OCI-LY1 (cell line): ENCODE results near the gene ZNF605.

Experiments
- H2AFZ ChIP-seq: fragments of 200-600 bp; sonication (generic), shearing (Covaris generic); 2 replicates; pipeline ENCODE4 v1.6.0; 2014; ENCODE audit warnings: antibody characterized with exemption, mild to moderate bottlenecking, low read length
- H3F3A ChIP-seq: fragments of 200-600 bp; sonication (generic), shearing (Covaris generic); 2 replicates; pipeline ENCODE4 v1.6.0; 2014; ENCODE audit warnings: mild to moderate bottlenecking, antibody characterized with exemption, low read length, moderate library complexity; ENCODE audit not compliant: insufficient read depth
- H3K27ac ChIP-seq: fragments of 200-600 bp; sonication (generic); 2 replicates; pipeline ENCODE4 v1.5.1; 2014; ENCODE audit warnings: low read length, mixed run types, mild to moderate bottlenecking, low read depth; ENCODE audit not compliant: poor library complexity, severe bottlenecking
- H3K27me3 ChIP-seq: fragments of 200-600 bp; sonication (generic); 2 replicates; pipeline ENCODE4 v1.6.0; 2014; ENCODE audit warnings: antibody characterized with exemption, mild to moderate bottlenecking, low read length, moderate library complexity; ENCODE audit not compliant: insufficient read depth
- H3K36me3 ChIP-seq: fragments of 200-600 bp; sonication (generic); 2 replicates; pipeline ENCODE4 v1.6.1; 2014; ENCODE audit warnings: mild to moderate bottlenecking, antibody characterized with exemption, low read length, moderate library complexity, mixed read lengths; ENCODE audit not compliant: insufficient read depth
- H3K4me1 ChIP-seq: fragments of 200-600 bp; sonication (generic); 2 replicates; pipeline ENCODE4 v1.5.1; 2014; ENCODE audit warnings: mild to moderate bottlenecking, low read length, moderate library complexity; ENCODE audit not compliant: insufficient read depth, severe bottlenecking
- H3K4me2 ChIP-seq: fragments of 200-600 bp; sonication (generic), shearing (Covaris generic); 2 replicates; pipeline ENCODE4 v1.6.1; 2014; ENCODE audit warnings: low read length
- H3K4me3 ChIP-seq: fragments of 200-600 bp; sonication (generic); 2 replicates; pipeline ENCODE4 v1.5.1; 2014; ENCODE audit warnings: low read length, low read depth, mild to moderate bottlenecking, mixed read lengths; ENCODE audit not compliant: poor library complexity, severe bottlenecking
- H3K79me2 ChIP-seq: fragments of 200-600 bp; shearing (Covaris generic); 2 replicates; pipeline ENCODE4 v1.6.1; 2016; ENCODE audit warnings: mixed run types, low read length, mixed read lengths; ENCODE audit not compliant: insufficient read depth
- H3K9ac ChIP-seq: fragments of 200-600 bp; sonication (generic), shearing (Covaris generic); 2 replicates; pipeline ENCODE4 v1.6.1; 2014; ENCODE audit warnings: mild to moderate bottlenecking, low read length, mixed read lengths
- H3K9me2 ChIP-seq: fragments of 200-600 bp; sonication (generic), shearing (Covaris generic); 2 replicates; pipeline ENCODE4 v1.6.1; 2014; ENCODE audit warnings: low read depth, mild to moderate bottlenecking, low read length, mixed read lengths
- H3K9me3 ChIP-seq: fragments of 200-600 bp; shearing (Covaris generic); 2 replicates; pipeline ENCODE4 v1.6.1; 2014; ENCODE audit warnings: low read length, mixed read lengths
- H4K20me1 ChIP-seq: fragments of 200-600 bp; sonication (generic), shearing (Covaris generic); 2 replicates; pipeline ENCODE4 v1.6.0; 2016; ENCODE audit warnings: mild to moderate bottlenecking, low read length; ENCODE audit not compliant: insufficient read depth
- CTCF ChIP-seq: fragments of 200-600 bp; sonication (generic), shearing (Covaris generic); IDR thresholded peaks from 2 replicates; pipeline ENCODE4 v1.5.1; 2017; ENCODE audit warnings: mild to moderate bottlenecking, antibody characterized with exemption, low read length, moderate library complexity, mixed read lengths
- EZH2 ChIP-seq: fragments of 200-600 bp; sonication (generic), shearing (Covaris generic); IDR thresholded peaks from 2 replicates; pipeline ENCODE4 v1.8.0; 2017; ENCODE audit warnings: borderline replicate concordance, mixed run types, mild to moderate bottlenecking, antibody characterized with exemption, low read length, moderate library complexity, mixed read lengths

The ZNF605 gene

GRCh38 chr12:132921685-132922084, 34.4 kb downstream of the ZNF605 start:
- no peak overlapping the region for H3K4me2 ChIP-seq
- no peak overlapping the region for H3K9ac ChIP-seq
- H3K4me1 ChIP-seq, result no peaks in the 10 kb centered on the region
- H2AFZ ChIP-seq, result no peak overlapping the region
- no peak overlapping the region for H3K27ac ChIP-seq
- no peaks in the 10 kb centered on the region for H3K79me2 ChIP-seq
- H3K9me2 ChIP-seq, result no peaks in the 10 kb centered on the region
- peaks cover 6% of the 10 kb centered on the region for H3K36me3 ChIP-seq
- peaks cover 61% of the 10 kb centered on the region for H3K9me3 ChIP-seq
- TF ChIP-seq EZH2, result no peak
- TF ChIP-seq CTCF, result peak; percentile 27; the same call in 1 of the 2 replicates
- H3F3A ChIP-seq, result no peaks in the 10 kb centered on the region
- H4K20me1 ChIP-seq, result no peaks in the 10 kb centered on the region
- no peaks in the 10 kb centered on the region for H3K27me3 ChIP-seq
- H3K4me3 ChIP-seq, result no peak overlapping the region

- no peaks in the 10 kb centered on the region for H4K20me1 ChIP-seq
- TF ChIP-seq CTCF, result no peak
- no peak for TF ChIP-seq EZH2
- peaks cover 33% of the 10 kb centered on the region for H3K9me3 ChIP-seq
- H3K4me1 ChIP-seq, result no peaks in the 10 kb centered on the region
- H3K9me2 ChIP-seq, result no peaks in the 10 kb centered on the region
- no peak overlapping the region for H3K9ac ChIP-seq
- no peak overlapping the region for H3K27ac ChIP-seq
- no peaks in the 10 kb centered on the region for H3K27me3 ChIP-seq
- no peak overlapping the region for H2AFZ ChIP-seq
- H3K4me2 ChIP-seq, result no peak overlapping the region
- H3K4me3 ChIP-seq, result no peak overlapping the region
- no peaks in the 10 kb centered on the region for H3K79me2 ChIP-seq
- no peaks in the 10 kb centered on the region for H3F3A ChIP-seq
- no peaks in the 10 kb centered on the region for H3K36me3 ChIP-seq
Measured at GRCh38 chr12:132918680-132919079, 37.4 kb downstream of the ZNF605 start.

- H3K27ac ChIP-seq, result no peak overlapping the region
- H2AFZ ChIP-seq, result no peak overlapping the region
- 0 out of 2 replicates have a peak, but pooled peaks cover 3% of the 10 kb centered on the region for H3K9me3 ChIP-seq
- no peaks in the 10 kb centered on the region for H3K27me3 ChIP-seq
- no peaks in the 10 kb centered on the region for H4K20me1 ChIP-seq
- TF ChIP-seq EZH2 (no peak), CTCF (no peak)
- H3K36me3 ChIP-seq, result no peaks in the 10 kb centered on the region
- no peak overlapping the region for H3K4me3 ChIP-seq
- no peaks in the 10 kb centered on the region for H3K79me2 ChIP-seq
- no peaks in the 10 kb centered on the region for H3K9me2 ChIP-seq
- no peaks in the 10 kb centered on the region for H3K4me1 ChIP-seq
- no peak overlapping the region for H3K9ac ChIP-seq
- H3K4me2 ChIP-seq, result no peak overlapping the region
- H3F3A ChIP-seq, result no peaks in the 10 kb centered on the region
Measured at GRCh38 chr12:132909030-132909368, 47.1 kb downstream of the ZNF605 start.
